CD4-positive, alpha-beta T cell treated with Interleukin-4 for 4 hours (primary cell): Measurements from ENCODE around the gene SIX1.

Experiments used
- DNase-seq: peaks from one replicate; pipeline ENCODE4 v3.0.0-alpha.2; 2020

Gene SIX1

DNA sequence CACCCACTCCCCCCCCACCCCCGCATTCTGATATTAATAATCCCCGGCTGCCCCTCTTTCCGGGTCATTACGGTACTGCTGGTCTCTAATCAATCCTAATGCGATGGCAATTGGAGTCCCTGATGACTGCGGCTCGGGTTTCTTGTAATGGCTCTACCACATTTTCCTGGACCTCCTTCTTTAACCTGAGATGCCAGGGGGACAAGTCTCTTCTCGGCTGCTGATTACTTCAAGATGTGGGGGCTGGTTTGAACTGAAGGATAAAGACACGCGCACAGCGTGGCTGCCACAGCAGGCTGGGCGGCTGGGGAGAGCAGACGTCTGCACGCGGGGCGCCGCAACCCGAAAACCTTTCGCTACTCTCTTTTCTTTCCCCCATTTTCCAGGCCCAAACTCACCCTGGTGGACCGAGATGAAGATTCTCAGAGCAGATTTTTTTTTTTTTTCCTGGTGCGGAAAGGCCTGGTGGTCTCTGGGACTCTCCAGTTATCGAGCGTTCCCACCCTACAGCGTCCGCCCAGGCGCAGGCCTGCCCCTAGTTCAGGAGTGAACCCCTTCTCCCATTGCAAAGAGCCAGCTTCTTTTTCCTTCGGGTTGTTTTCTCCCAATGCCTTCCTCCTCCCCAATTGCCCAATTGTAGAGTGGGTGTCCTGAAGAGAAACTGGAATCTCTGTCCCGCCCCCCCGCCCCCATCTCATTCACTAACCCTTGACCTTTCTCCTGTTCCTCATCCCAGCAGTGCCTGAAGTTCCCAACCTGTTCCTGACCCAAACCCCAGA lies 6.0 kb upstream of the SIX1 start:
- no peak for DNase-seq

DNA sequence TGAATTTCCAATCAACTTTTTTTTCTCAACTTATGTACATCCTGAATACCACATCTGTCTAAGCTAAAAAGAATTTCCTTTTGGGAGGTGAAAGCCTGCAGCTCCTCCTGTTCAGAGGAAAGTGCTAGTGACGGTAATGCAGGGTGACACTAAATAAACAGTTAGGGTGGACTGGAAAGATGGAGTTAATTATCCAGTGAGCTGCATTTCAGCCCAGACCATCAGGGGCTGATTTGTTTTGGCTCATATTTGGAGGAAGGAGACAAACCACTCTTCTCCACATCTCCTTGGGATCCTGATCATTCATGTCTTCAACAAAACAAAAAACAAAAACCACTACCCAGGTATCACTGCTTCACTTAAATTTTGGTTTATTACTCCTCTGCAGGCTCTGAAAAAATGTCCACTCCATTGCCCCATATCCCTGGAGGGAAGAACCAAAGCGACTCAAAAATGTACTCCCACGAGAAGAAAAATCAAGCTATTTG lies 5.1 kb upstream of the SIX1 start:
- no peak for DNase-seq

DNA sequence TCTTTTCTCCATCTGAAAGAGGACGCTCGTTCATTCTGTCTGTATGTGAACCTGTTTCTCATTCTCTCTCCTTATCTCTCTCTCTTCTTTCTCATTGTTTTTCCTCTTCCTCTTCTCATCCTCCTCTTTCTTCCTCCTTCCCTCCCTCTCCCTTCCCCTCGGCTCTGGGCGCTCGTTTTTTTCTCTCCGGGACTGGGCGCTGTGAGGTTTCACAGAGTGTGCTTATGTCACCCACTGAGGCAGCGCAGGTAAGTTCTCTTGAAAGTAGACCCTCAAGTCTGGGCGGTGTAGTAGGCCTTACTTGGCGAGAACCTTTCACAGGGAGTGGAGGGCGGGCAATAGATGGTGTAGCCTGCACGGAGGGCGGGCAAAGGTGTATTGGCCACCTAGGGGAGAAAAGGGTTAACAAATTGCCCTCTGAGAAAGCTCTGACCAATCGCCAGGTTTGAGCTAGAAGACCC lies 4.5 kb upstream of the SIX1 start:
- no peak for DNase-seq

DNA sequence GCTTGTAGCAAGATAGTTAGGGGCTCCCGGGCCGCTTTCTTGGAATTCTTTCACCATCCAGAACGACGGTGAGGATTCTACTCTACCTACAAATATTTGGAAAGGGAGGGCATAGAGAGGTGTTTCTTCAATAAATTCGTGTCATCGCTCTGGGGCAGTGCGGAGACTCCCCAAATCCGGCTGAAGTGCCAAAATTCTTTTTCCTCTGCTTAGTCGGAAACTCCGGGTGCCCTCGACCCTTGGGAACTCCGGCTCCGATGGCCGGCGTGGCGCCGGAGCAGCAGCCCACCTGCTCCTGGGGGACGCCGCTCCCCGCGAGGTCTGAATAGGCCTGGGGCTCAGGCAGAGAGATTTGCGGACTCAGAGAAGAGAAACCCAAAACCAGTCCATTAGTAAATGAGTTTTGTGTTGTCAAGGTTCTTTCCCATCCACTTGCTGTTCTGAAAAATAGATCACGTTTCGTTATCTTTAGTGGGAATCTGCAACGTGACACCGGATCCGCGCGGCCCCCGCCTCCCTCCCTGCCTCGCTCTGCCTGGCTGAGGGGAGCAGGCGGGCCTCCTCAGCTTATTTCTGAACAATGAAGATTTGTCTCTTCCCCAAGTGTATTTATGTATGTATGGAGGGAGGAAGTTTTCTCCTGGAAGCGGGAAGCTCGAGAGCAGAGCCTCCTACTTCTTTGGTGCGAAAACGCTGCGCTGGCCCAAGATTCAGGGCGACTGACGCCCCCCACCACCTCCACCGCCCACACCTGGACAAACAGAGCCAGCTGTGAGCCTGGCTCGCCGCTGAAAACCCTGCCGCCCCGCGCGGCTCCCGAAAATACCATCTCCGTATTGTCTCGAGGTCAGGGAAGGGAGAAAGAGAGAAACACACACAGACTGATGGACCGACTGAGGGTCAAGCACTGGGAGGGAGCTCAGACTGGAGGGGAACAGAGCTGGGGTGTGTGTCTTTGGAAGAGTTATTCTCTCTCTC lies 3.7 kb upstream of the SIX1 start:
- DNase-seq, result no peak

DNA sequence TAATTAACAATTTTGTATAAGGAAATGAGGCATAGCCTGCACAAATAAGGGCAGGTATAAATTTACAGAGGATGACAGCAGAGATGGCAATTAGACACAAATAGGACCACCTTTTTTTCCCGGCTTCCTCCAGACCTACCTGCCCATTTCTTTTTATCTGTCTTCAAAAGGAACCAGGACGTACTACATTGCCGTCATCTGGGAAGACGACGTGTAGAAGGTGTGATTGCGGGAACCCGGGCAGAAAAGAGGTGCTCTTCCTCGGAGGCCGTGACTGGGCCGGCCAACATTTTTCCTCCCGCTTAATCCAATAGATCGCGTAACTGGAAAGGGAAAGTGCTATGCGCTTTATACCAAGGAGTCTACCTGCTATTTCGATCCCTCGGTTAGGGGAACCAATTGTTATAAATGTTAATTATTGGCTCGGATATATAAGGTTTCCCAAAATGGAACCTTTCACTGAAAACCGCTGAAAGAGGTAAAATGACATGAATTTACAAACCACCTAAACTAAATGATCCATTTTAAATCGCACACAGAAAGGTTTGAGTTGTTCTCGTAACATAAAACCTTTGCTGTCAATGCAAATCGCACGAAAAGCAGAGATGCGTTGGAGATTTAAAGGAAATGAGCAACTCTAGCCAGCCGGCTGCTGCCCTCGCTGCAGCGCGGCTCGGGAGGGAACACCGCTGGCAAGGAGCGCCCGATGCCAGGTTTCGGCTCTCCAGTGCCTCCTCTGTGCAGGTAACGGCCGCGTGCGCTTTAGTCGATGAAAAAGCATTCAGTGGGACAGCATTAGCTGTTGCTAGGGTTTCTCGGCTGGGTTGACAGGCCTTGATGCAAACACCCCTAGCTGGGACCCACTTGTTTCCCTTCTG lies 2.8 kb upstream of the SIX1 start:
- no peak for DNase-seq

DNA sequence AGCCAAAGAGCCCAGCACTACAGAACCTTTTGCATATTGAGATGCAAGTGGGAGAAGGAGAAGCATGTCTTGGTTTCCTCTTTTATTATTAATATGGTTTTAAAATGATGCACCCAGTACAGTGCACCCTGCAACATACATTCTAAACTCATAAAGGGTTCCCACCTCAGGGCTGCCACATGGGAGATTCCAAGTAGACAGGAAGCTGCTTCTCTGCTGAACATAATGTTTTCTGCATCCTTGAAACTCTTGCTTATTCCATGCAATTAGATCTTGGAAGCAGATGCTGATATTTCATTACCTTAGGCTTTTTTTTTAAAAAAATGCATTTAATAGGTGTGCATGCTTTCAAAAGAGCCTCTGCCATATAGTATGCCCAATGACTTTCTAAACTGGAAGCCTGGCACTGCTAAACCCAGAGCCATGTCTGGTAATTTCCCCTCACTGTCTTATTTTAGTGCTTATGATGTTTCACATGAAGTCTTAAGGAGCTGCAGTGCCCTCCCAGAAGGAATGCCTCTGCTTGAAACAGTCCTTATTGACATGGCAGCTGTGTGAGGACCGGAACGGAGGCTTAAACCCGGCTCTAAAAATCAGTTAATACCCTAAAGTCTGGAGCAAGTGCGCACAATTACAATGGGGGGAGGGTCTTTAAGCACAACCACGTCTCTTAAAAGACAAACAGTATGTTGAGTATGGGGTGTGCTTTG lies 2.0 kb upstream of the SIX1 start:
- DNase-seq, result no peak

DNA sequence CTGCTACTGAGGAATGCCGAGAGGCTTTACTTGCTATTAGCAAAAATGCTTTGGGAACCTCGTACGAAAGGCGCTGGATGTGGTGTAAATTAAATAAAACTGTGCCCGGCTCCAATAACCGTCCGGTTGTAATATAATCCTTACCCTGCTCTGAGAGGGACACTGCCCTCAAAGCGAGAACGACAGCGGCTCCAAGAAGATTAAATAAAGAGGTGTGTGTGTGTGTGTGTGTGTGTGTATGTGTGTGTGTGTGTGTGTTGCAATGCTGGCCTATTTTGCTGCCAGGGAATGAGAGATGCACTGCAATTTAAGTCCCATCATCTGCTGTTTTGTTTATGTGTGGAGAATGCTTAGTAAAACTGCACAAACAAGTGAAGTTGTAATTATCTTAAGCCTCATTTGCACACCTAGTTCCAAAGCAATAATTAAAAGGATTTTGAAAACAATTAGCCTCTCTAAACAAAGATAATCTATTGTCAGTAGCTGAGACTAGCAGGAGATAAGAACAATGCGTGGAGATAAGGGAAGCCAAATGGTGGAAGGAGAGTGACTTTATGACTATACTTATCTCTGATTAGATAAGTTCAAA lies 1.2 kb upstream of the SIX1 start:
- no peak for DNase-seq

DNA sequence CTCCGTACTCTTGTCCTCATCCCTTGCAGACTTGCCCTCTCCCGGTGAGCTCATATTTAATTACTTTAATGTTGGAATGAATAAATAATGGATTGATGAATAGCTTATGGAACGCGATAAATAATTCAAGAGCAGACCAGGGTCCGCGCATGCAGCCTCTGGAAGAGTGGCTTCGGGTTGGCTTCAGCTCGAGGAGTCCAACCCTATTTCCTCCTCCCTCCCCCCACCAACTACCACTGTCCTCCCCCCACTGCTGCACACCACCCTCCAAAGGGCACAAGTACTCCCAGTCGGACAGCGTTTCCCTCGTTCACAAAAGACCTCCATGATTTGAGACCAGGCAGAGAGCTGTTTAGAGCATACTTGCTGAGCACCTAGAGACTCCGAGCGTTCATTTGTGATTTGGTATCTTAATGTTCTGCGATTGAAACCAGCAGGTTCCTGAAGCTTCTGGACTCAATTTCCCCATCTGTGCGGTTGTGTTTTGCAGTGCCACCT lies 647 bp upstream of the SIX1 start:
- DNase-seq, result no peak

DNA sequence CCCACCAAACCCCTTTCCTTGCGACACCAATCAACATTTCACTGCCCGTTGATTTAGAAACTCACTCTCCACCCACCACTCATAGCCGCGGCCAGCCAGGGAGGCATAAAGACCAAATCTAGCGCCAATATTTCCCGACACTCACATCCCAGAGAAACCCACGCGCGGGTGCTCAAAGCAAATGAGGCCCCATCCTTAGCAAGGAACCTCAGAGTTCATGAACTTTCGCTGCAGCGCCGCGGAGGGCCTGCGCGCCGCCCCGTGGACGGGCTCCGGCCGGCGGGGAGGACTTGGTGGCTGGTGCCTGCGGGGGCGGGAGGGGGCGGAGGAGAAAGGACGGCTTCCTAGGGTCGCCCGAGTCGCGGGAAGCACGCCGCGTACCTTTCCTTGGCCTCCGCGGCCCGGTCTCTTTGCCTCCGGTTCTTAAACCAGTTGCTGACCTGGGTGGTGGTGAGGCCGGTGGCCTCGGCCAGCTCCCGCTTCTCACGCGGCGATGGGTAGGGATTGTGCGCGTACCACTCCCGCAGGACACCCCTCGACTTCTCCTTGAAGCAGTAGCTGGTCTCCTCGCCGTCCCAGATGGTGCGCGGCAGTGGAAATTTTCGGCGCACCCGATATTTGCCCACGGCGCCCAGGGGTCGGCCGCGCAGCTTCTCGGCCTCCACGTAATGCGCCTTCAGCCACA lies 886 bp downstream of the SIX1 start:
- no peak for DNase-seq

DNA sequence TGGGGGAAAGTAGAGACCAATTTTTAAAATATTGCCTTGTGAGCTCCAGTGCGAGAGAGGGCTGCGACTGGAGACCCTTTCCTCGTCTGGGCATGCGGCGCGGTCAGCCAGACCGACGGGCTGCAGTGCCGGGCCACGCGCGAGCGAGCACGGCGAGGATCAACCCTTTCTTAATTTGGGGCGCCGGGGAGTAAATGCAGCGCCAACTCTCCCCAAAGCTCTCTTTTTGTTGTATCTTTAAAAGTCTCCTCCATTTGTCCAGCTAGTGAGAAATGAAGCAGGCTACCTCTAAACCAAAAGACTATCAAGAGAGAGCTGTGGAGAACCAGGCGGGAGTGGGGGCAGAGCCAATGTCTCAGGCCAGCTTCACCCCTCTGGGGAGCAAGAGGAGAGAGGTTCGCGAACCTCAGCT lies 1.4 kb downstream of the SIX1 start:
- DNase-seq, result no peak

DNA sequence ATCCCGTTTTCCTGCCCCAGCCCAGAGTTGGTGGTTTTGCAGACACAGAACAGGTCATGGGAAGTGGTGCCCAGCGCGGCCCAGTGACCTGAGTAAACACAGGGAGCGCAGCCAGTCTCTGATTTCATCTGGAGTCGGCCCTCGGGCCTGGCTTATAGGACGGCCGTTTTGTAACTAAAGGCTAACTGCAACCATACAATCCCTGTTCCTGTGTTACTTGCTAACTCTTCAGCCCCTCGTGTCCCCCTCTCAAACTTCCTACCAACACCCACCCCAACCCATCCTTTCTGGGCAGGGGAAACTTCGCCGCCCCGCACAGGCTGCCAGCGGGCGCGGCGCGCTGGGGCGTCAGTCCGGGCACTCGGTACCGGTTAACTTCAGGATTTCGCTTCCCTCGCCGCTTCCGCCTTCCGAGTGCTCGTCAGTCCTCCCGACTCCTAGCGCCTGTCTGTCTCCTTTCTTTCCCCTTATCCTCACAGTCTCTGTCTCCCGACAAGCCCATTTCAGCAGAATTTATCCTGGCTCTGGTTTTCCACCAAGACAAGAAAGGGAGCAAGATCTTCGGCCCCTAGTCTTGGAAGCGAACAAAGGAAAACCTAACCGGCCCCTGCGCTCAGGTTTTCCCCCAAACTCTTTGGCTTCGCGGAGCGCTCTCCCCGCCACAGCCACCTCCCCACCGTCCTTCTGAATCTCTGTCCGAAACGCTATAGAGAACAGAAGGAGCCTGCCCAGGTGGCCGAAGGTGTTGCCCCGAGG lies 2.0 kb downstream of the SIX1 start:
- DNase-seq, result no peak

DNA sequence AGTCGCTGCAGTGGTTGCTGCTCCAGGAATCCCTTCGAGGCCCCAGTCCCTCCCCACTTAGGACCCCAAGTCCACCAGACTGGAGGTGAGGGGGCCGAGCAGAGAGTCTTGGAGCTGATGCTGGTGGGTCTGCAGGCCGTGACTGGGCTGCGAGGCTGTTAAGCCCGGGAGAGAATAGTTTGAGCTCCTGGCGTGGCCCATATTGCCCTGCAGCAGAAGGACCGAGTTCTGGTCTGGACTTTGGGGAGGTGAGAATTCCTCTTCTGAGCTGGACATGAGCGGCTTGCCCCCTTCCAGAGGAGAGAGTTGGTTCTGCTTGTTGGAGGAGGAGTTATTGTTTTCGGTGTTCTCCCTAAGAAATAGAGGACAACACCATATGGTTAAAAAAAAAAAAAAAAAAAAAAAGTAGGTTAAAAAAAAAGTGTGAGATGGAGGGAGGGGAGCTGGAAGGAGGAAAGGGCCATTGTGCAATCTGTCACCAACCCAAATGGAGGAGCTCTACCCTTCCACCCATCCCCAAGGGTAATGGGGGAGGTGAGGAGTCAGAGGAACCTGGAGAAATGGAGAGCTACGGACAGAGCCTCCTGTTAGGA lies 3.0 kb downstream of the SIX1 start:
- no peak for DNase-seq

DNA sequence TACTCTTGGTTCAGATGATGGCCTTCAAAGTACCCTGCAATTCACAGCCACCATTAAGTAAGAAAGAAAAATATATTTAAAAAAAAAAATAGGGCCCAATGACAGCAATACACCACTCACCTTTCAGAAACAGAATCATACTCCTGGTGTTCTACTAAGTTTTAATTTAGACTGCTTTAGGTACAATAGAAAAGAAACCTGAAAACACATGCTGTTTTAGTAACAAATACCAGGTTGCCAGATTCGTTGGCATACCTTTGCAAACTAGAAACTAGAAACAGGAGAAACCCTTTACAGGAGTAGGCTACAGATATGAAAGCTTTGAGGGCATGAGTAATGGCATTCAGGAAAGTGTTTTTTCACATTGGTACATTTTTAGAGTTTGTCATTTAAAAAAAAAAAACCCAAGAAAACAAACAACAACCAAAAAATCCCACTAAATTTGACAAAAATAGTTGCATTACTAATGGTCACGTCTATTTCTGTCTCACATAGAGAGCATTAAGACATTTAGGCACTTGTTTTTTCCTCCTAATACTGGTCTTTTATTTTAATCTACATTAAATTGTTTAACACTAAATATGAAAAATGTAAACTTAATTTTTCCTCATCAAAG lies 4.0 kb downstream of the SIX1 start:
- no peak for DNase-seq

DNA sequence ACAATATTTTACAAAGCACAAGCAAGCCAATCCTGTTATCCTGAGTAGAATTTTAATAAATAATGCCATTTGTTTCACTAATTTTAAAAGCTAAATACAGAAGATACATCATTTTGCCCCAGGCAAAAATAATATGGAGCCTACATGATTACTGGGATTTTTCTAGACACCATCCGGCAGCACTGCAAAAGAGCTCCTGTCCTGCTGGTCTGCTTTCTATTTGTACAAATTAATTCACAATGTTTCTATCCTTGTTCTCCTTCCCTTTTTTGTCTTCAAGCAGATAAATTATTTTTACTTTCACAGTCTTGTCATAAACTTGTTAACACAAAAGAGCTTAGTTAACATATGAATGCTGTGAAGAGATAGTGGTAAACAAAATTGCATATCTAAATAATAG lies 4.6 kb downstream of the SIX1 start:
- no peak for DNase-seq

DNA sequence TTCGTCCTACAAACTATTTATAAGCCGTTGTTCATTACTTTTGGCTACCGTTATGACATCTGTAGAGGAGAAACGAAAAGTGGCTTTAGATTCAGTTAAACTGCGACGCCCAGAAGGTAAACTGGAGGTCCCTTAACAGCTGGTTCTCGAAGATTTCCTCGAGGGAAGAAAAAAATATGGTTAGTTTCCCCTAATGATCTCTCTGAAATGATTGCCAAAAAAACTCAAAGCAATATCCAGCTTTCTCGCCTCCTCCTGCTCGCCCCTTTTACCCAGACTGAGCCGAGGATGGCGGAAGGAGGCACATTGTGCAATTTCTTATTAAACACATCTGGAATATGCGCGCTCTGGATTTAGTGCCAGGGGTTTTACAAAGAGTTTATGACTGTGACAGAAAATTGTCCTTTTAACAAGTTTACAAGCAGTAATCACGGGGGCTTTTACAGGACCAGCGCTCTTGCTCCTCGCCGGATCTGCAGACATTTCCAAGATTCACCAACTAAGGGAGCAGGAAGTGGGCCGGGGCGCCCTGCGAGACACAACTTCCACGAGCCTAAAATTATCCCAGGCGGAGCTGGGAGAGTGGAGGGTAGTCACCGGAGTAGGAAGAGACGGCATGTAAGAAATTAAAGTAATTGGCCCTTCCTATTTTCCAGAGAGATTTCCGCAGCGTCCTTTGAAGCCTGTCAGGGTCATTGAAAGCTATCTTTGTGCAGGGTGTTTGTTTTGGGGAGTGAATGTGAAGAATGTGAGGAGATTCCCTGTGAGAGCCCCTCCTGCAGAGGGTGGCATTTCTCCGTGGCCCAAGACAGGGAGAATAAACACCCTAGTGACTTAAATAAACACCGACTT lies 5.6 kb downstream of the SIX1 start:
- no peak for DNase-seq

DNA sequence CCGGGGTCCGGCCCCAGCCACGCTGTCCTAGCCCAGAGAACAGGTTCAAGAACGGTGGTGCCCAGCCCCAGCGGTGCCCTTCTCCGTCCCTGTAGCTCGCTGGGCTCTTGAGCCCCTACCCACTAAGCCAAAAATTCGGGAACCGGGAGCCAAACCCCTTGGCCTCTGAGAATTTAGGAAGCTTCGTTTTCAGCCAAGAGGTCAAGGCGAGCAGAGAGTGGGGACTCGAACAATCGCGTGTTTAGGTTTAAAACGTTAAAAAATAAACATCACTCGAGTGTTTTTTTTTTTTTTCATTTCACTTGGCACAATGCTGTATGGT lies 6.2 kb downstream of the SIX1 start:
- DNase-seq, result no peak

DNA sequence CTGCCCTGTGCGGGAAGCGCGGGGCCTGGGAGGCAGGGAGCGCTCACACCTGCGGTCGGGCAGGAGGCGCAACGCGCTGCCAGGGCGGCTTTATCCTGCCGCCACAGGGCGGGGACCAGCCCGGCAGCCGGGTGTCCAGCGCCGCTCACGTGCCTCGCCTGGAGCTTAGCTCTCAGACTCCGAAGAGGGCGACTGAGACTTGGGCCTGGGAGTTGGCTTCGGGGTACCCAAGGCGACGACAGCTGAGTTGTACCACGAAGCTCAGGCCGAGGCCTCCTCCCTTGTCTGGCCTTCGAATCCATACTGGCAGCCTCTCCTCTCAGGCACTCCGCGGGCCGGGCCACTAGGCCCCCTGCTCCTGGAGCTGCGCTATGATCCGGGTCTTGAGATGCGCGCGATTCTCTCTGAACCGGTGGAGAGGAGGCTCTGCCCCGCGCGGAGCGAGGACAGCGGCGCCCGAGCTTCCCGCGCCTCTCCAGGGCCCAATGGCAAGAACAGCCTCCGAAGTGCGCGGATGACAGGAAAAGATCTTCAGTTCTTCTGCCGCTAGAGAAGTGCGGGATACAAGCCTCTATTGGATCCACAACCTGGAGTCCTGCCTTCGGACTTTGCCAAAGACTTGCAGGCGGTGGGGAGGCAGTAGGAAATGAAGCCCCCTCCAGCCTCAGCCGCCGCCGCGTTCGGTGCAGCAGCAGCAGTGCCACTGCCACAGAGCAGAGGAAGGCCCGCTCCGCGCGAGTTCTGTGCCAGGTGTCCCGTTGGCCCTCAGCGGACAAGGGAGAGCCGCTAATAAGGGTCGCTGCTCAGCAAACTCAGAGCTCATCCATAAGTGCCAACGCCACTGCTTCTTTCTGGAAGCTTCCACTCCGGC lies 6.8 kb downstream of the SIX1 start:
- no peak for DNase-seq
